SIG-M5 treated with dmso at 0.1 percent for 504 hours (cell line): ENCODE measurements around the gene AMIGO1.
A peak's percentile ranks its signal among the peaks of the same experiment; 100 is the strongest.
"Not testable (repeated sequence)": the region's sequence is repeated elsewhere in the genome, so short reads cannot be mapped to it uniquely, and the experiment has no call there.

Source experiments
- DNase-seq: peaks from one replicate; lab custom pipeline; 2025; ENCODE audit not compliant: unreplicated experiment; lab: John Stamatoyannopoulos, UW

Gene AMIGO1

GRCh38 chr1:109484519-109484975 is 25.0 kb downstream of the AMIGO1 start:
- DNase-seq, result no peak

- DNase-seq, result peak; percentile 88
Measured at GRCh38 chr1:109483672-109484518, 25.6 kb downstream of the AMIGO1 start, which contains the start of gene ATXN7L2. TSS of gene ATXN7L2 (plus strand) at chr1:109483905. CDS start at chr1:109483954, 49 bp downstream.

GRCh38 chr1:109482791-109483671 is 26.5 kb downstream of the AMIGO1 start:
- no peak for DNase-seq

GRCh38 chr1:109482242-109482641 is 27.3 kb downstream of the AMIGO1 start:
- no peak for DNase-seq

GRCh38 chr1:109481646-109482045 is 27.9 kb downstream of the AMIGO1 start:
- no peak for DNase-seq

- DNase-seq, result no peak
Measured at GRCh38 chr1:109479901-109480300, 29.6 kb downstream of the AMIGO1 start.

GRCh38 chr1:109479311-109479710 is 30.2 kb downstream of the AMIGO1 start:
- no peak for DNase-seq

- peak; percentile 29 for DNase-seq
Measured at GRCh38 chr1:109478806-109479205, 30.7 kb downstream of the AMIGO1 start.

GRCh38 chr1:109477821-109478220 is 31.7 kb downstream of the AMIGO1 start:
- no peak for DNase-seq

GRCh38 chr1:109476825-109477224 is 32.7 kb downstream of the AMIGO1 start:
- DNase-seq, result no peak

GRCh38 chr1:109475261-109475660 is 34.3 kb downstream of the AMIGO1 start:
- DNase-seq, result no peak

- no peak for DNase-seq
Measured at GRCh38 chr1:109474697-109475096, 34.8 kb downstream of the AMIGO1 start.

- DNase-seq, result not testable (repeated sequence)
Measured at GRCh38 chr1:109473284-109474057, 36.1 kb downstream of the AMIGO1 start.

- DNase-seq, result no peak
Measured at GRCh38 chr1:109472779-109473178, 36.7 kb downstream of the AMIGO1 start.

- no peak for DNase-seq
Measured at GRCh38 chr1:109470245-109470644, 39.3 kb downstream of the AMIGO1 start.

- DNase-seq, result no peak
Measured at GRCh38 chr1:109468903-109469302, 40.6 kb downstream of the AMIGO1 start.

- no peak for DNase-seq
Measured at GRCh38 chr1:109468061-109468460, 41.5 kb downstream of the AMIGO1 start.

- no peak for DNase-seq
Measured at GRCh38 chr1:109467301-109467777, 42.2 kb downstream of the AMIGO1 start.

GRCh38 chr1:109466452-109467300 is 42.9 kb downstream of the AMIGO1 start, which contains the start of gene SYPL2:
TSS of gene SYPL2 (plus strand) at chr1:109466546. CDS start at chr1:109466844, 298 bp downstream.
- no peak for DNase-seq

GRCh38 chr1:109466125-109466451 is 43.4 kb downstream of the AMIGO1 start:
- no peak for DNase-seq
